Breast epithelium (tissue), 4 donors: ENCODE measurements around the gene TBC1D8. TPM values are rescaled to one million over a fixed set of nuclear protein-coding genes. Genes with fewer than 3 reads are reported as not detected.
"Not testable (repeated sequence)": the region's sequence is repeated elsewhere in the genome, so short reads cannot be mapped to it uniquely, and the experiment has no call there.

Experiments
- DNase-seq, 2 donors: peaks; one replicate each; pipeline ENCODE4 v3.0.0-alpha.2; 2019; ENCODE audit warnings: low spot score in 2 of 2
- H3K27ac ChIP-seq, 2 donors: fragments of 200-600 bp; sonication (generic) in 1 of 2; one replicate each; pipeline ENCODE4 v1.5.1; 2016 to 2019; ENCODE audit warnings: mild to moderate bottlenecking in 1 of 2
- H3K27me3 ChIP-seq, 2 donors: fragments of 200-600 bp; sonication (generic) in 1 of 2; one replicate each; pipeline versions ENCODE4 v1.5.1 to v1.6.0; 2017 to 2019; ENCODE audit warnings: control low read depth in 1 of 2, mild to moderate bottlenecking in 1 of 2
- H3K36me3 ChIP-seq: fragments of 200-600 bp; one replicate; pipeline ENCODE4 v1.5.1; 2019
- H3K4me1 ChIP-seq, 2 donors: fragments of 200-600 bp; sonication (generic); one replicate each; pipeline ENCODE4 v1.5.1; 2016 to 2019; ENCODE audit warnings: control low read depth in 1 of 2
- H3K4me3 ChIP-seq, 3 donors: fragments of 200-600 bp; sonication (generic); 1 replicate in 2 of 3; 2 replicates in 1 of 3; pipeline ENCODE4 v1.5.1; 2016 to 2019; ENCODE audit warnings: mild to moderate bottlenecking in 3 of 3, moderate library complexity in 2 of 3
- H3K9me3 ChIP-seq, 2 donors: fragments of 200-600 bp; sonication (generic) in 1 of 2; one replicate each; pipeline ENCODE4 v1.5.1; 2016 to 2019; ENCODE audit warnings: control low read depth in 1 of 2
- CTCF ChIP-seq, 3 donors: fragments of 450-650 bp; IDR thresholded peaks; one replicate each; pipeline ENCODE4 v1.5.1; 2016 to 2017; ENCODE audit warnings: antibody characterized with exemption in 3 of 3, mild to moderate bottlenecking in 3 of 3, moderate library complexity in 3 of 3
- POLR2A ChIP-seq: fragments of 450-650 bp; IDR thresholded peaks from one replicate; pipeline ENCODE4 v1.6.1; 2016; ENCODE audit warnings: antibody characterized with exemption, mild to moderate bottlenecking, moderate library complexity
- POLR2AphosphoS5 ChIP-seq, 3 donors: sonication (generic); formaldehyde crosslinking; IDR thresholded peaks; one replicate each; pipeline ENCODE4 v1.6.1; 2017; ENCODE audit warnings: antibody characterized with exemption in 3 of 3
- intact Hi-C: fragments of 100-400 bp; cut with DNase I; formaldehyde crosslinking; loops from one replicate; pipeline ENCODE4 v1.15.1; 2023; ENCODE audit warnings: low total_unique reads
- total RNA-seq, 3 donors: library from RNA; depleted of rRNA; stranded (reverse); fragments of >200 nt; gene quantifications; one replicate each; pipeline ENCODE4 v1.1.0, GENCODE V29; 2016

TBC1D8 gene
- total RNA-seq, 3 donors from 2014 or later: 19.5 to 92.4 (median 89.7) TPM

DNA sequence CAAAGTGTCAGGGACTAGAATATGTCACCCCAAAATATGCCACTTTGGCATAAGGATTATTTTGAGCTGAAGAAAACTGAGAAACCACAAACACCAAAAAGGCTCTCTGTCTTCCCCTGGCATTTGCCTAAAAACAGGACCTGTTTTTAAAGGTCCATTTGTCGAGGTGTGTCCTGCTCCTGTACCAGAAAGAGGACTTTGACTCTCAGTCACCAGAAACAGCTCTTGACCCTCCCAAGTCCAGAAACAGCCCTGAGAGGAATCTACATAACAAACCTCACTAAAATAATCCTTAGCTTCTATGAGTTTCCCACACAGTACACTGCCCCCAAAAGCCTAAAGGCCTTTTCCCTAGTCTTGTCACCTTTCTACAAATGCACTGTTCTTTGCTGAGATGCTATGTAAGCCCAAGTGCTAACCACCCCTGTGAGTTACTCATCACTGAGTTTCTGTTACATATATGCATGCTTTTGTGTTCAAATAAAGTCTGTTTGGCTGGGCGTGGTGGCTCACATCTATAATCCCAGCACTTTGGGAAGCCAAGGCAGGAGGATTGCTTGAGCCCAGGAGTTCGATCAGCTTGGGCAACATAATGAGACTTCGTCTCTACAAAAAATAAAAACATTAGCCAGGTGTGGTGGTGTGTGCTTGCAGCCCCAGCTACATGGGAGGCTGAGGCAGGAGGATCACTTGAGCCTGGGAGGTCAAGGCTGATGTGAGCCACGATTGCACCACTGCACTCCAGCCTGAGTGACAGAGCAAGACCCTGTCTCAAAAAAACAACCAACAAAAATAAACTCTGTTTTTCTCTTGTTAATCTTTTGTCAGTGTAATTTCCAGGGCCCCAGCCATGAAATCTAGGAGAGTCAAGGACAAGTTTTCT is 93.9 kb downstream of the TBC1D8 start:
- TF ChIP-seq POLR2AphosphoS5 (IDR thresholded peaks at IDR 0.05) (no peak), POLR2A (no peak), CTCF (IDR thresholded peaks at IDR 0.05) (no peak)
- H3K27me3 ChIP-seq: no peaks in the 10 kb centered on the region
- H3K4me3 ChIP-seq: no peak overlapping the region
- H3K4me1 ChIP-seq: peaks cover 0 to 3% of the 10 kb centered on the region in 2 donors
- no peaks in the 10 kb centered on the region for H3K36me3 ChIP-seq
- DNase-seq: no peak
- H3K9me3 ChIP-seq: no peaks in the 10 kb centered on the region
- intact Hi-C loops: no loop called here
- no peak overlapping the region for H3K27ac ChIP-seq

DNA sequence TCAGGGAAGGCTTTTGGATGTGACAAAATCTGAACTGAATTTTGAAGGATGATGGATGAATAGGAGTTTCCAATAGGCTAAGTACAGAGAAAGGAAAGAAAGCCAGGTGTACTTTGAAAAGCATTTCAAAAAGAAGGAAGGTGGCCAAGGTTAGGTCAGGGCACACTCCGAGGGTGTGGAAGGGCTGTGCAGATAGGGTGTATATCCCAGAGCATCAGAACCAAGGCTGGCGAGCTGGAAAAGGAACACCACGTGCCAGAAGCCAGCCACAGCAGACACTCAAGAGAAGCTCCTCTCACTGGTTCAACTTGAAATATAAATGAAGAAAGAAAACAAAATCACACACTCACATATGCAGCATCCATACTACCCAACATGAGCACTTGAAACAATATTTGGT is 98.1 kb downstream of the TBC1D8 start:
- intact Hi-C loops: no loop called here
- no peak for DNase-seq
- Histone ChIP-seq H3K4me3 (no peak overlapping the region), H3K27me3 (no peaks in the 10 kb centered on the region), H3K36me3 (no peaks in the 10 kb centered on the region), H3K9me3 (no peaks in the 10 kb centered on the region), H3K27ac (peak overlapping the region; percentile 70 to 71), H3K4me1 (peaks cover 0 to 2% of the 10 kb centered on the region in 2 donors)
- TF ChIP-seq POLR2A (no peak), CTCF (IDR thresholded peaks at IDR 0.05) (no peak), POLR2AphosphoS5 (IDR thresholded peaks at IDR 0.05) (no peak)

DNA sequence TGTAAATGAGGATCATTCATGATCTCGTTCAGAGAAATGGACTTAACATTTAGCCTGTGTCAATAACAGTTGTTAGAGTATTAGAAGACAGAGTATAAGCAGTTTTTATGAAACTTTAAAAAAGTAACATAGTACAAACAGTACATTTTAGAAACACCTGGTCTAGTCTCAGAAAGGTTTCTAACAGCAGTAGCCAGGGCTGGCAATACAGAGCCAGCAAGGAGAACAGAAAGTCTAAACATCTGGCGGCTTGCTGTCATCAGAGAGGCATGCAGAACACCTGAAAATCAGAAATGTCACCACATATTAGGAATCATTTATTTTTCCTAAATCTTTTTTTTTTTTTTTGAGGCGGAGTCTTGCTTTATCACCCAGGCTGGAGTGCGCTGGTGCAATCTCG is 99.0 kb downstream of the TBC1D8 start:
- Histone ChIP-seq H3K27me3 (no peaks in the 10 kb centered on the region), H3K36me3 (no peaks in the 10 kb centered on the region), H3K27ac (no peak overlapping the region), H3K9me3 (no peaks in the 10 kb centered on the region), H3K4me3 (no peak overlapping the region), H3K4me1 (peaks cover 0 to 8% of the 10 kb centered on the region in 2 donors)
- intact Hi-C loops: no loop called here
- no peak for DNase-seq
- TF ChIP-seq POLR2AphosphoS5 (IDR thresholded peaks at IDR 0.05): no peak
- no peak for TF ChIP-seq POLR2A
- no peak for TF ChIP-seq CTCF (IDR thresholded peaks at IDR 0.05)

DNA sequence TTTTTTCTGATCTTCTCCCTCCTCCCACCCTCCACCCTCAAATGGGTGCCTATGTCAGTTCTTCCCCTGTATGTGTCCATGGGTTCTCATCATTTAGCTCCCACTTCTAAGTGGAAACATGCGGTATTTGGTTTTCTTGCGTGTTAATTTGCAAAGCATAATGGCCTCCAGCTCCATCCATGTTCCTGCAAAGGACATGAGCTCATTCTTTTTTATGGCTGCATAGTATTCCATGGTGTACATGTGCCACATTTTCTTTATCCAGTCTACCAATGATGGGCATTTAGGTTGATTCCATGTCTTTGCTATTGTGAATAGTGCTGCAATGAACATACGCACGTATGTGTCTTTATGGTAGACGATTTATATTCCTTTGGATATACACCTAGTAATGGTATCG is 100.3 kb downstream of the TBC1D8 start:
- H3K4me3 ChIP-seq, H3K36me3 ChIP-seq, H3K4me1 ChIP-seq, H3K27me3 ChIP-seq, H3K9me3 ChIP-seq, H3K27ac ChIP-seq, intact Hi-C loops, DNase-seq: not testable (repeated sequence)

GRCh38 chr2:101048756-101049155 is 102.4 kb downstream of the TBC1D8 start:
- Histone ChIP-seq H3K27ac (no peak overlapping the region), H3K9me3 (no peaks in the 10 kb centered on the region), H3K4me3 (no peak overlapping the region), H3K36me3 (no peaks in the 10 kb centered on the region), H3K27me3 (no peaks in the 10 kb centered on the region), H3K4me1 (peaks cover 0 to 8% of the 10 kb centered on the region in 2 donors)
- TF ChIP-seq POLR2A: no peak
- TF ChIP-seq POLR2AphosphoS5 (IDR thresholded peaks at IDR 0.05): no peak
- no peak for TF ChIP-seq CTCF (IDR thresholded peaks at IDR 0.05)
- intact Hi-C loops: no loop called here
- no peak for DNase-seq
